DND-41 (cell line): ENCODE results near the gene RBKS.

Source experiments
- ATAC-seq: fragments of 200-7000 bp; cut with Tn5 transposase; 3 replicates; pipeline ENCODE4 v1.9.1; 2021; ENCODE audit warnings: low read depth; ENCODE audit not compliant: insufficient read depth
- DNase-seq: peaks from one replicate; pipeline ENCODE4 v3.0.0-alpha.2; 2020
- H2AFZ ChIP-seq: 2 replicates; pipeline ENCODE4 v1.6.0; 2012; ENCODE audit warnings: low read depth, low read length
- H3K27ac ChIP-seq: 2 replicates; pipeline ENCODE4 v1.5.1; 2012; ENCODE audit warnings: low read length, inconsistent platforms
- H3K27me3 ChIP-seq: fragments of 200-600 bp; sonication (generic); 2 replicates; pipeline ENCODE4 v1.6.0; 2012; ENCODE audit warnings: low read length, mild to moderate bottlenecking, inconsistent platforms; ENCODE audit not compliant: insufficient read depth, poor library complexity
- H3K36me3 ChIP-seq: 2 replicates; pipeline ENCODE4 v1.5.1; 2012; ENCODE audit warnings: low read length, inconsistent platforms; ENCODE audit not compliant: insufficient read depth
- H3K4me1 ChIP-seq: 2 replicates; pipeline ENCODE4 v1.5.1; 2012; ENCODE audit warnings: mild to moderate bottlenecking, low read length; ENCODE audit not compliant: insufficient read depth
- H3K4me2 ChIP-seq: 2 replicates; pipeline ENCODE4 v1.6.0; 2012; ENCODE audit warnings: mild to moderate bottlenecking, moderate library complexity, low read length, inconsistent platforms; ENCODE audit not compliant: insufficient read depth
- H3K4me3 ChIP-seq, 2 experiments: fragments of 200-600 bp in 1 of 2; shearing (Covaris generic) in 1 of 2; 2 replicates each; pipeline ENCODE4 v1.5.1; 2012 to 2016; ENCODE audit warnings: inconsistent platforms in 2 of 2, low read length in 2 of 2, mild to moderate bottlenecking in 2 of 2, low read depth in 1 of 2, moderate library complexity in 1 of 2
- H3K79me2 ChIP-seq: 2 replicates; pipeline ENCODE4 v1.6.0; 2012; ENCODE audit warnings: low read length, inconsistent platforms; ENCODE audit not compliant: insufficient read depth
- H3K9ac ChIP-seq: 2 replicates; pipeline ENCODE4 v1.6.0; 2012; ENCODE audit warnings: low read depth, mild to moderate bottlenecking, inconsistent platforms, low read length, moderate library complexity
- H3K9me3 ChIP-seq: 2 replicates; pipeline ENCODE4 v1.5.1; 2012; ENCODE audit warnings: low read length, moderate library complexity, mild to moderate bottlenecking, inconsistent platforms; ENCODE audit not compliant: insufficient read depth, severe bottlenecking
- H4K20me1 ChIP-seq: 2 replicates; pipeline ENCODE4 v1.6.0; 2012; ENCODE audit warnings: low read length; ENCODE audit not compliant: insufficient read depth
- EZH2 ChIP-seq: IDR thresholded peaks from 3 replicates; pipeline ENCODE4 v1.6.1; 2012; ENCODE audit warnings: borderline replicate concordance, low read depth, mild to moderate bottlenecking, moderate library complexity, low read length, inconsistent platforms; ENCODE audit not compliant: severe bottlenecking
- TF ChIP-seq, protein P1 (sequence below): IDR thresholded peaks from 2 replicates; pipeline ENCODE4 v1.5.1; 2012; ENCODE audit warnings: borderline replicate concordance, low read length, moderate library complexity, mild to moderate bottlenecking; ENCODE audit not compliant: poor library complexity, severe bottlenecking; ENCODE audit errors: extremely low read depth

Gene RBKS

DNA sequence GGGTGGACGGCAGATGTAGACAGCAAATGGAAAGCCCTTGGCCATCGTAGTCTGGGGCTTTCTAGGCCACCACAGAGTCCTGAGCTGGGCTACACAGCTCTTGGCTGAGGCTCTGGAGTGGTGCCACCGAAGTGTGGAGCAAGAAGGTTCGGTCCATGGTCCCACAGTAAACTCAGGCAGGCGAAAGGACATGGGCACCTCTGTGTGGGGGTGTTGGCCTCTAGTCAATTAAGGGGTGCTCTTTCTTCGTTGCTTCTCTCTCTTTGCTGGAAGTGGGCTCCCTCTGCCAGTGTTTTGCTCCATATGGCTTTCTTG is 153.3 kb downstream of the RBKS start:
- no peak for DNase-seq

DNA sequence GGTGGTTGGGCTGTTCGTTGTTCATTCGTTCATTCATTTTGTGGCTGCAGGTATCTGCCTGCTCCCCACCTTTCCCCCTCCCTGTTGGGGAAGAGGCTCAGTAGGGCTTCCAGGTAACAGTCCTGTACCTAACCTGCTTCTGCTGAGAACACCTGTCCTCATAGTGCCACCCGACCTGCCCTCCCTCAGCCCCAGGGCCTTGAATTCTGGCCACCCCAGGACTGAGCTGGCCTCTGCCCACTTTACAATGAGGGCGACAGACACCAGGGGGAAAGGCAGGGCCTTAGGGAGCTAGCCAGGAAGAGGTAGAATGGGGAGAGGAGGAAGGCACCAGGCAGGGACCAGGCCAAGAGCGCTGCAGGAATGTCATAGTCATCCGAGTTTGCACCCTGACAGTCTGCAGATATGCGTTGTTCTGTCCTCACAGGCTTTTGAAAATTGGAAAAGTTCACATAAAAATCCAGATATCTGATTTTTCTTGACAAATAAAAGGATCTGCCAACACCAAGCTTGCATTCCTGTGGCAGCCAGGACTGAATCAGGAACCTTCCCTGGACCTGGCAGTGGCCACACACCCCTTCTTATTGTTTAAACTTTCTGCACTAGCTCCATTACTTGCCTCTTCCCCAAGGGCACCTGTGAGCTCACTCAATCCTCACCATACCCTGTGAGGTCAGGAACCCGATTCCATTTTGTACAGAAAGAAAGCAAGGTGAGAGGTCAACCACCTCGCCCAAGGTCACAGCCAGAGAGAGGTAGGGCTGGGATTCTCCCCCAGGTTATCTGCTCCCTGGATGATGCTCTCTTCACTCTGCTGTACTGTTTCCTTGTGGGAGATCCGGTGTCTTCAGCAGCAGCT is 153.9 kb downstream of the RBKS start:
- Histone ChIP-seq H3K27me3 (no peaks in the 10 kb centered on the region), H3K79me2 (no peaks in the 10 kb centered on the region), H3K9me3 (no peaks in the 10 kb centered on the region), H3K4me3 (no peak overlapping the region), H3K4me2 (no peak overlapping the region), H3K4me1 (no peaks in the 10 kb centered on the region), H2AFZ (no peak overlapping the region), H3K27ac (no peak overlapping the region), H3K9ac (no peak overlapping the region), H3K36me3 (no peaks in the 10 kb centered on the region), H4K20me1 (no peaks in the 10 kb centered on the region)
- TF ChIP-seq EZH2 = no peak
- TF ChIP-seq, protein P1, sequence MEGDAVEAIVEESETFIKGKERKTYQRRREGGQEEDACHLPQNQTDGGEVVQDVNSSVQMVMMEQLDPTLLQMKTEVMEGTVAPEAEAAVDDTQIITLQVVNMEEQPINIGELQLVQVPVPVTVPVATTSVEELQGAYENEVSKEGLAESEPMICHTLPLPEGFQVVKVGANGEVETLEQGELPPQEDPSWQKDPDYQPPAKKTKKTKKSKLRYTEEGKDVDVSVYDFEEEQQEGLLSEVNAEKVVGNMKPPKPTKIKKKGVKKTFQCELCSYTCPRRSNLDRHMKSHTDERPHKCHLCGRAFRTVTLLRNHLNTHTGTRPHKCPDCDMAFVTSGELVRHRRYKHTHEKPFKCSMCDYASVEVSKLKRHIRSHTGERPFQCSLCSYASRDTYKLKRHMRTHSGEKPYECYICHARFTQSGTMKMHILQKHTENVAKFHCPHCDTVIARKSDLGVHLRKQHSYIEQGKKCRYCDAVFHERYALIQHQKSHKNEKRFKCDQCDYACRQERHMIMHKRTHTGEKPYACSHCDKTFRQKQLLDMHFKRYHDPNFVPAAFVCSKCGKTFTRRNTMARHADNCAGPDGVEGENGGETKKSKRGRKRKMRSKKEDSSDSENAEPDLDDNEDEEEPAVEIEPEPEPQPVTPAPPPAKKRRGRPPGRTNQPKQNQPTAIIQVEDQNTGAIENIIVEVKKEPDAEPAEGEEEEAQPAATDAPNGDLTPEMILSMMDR = no peak
- no peak for DNase-seq
- ATAC-seq = no peak

More for the DNA sequence above, 153.3 kb downstream of the RBKS start:
- Histone ChIP-seq H3K4me3 (no peak overlapping the region), H4K20me1 (no peaks in the 10 kb centered on the region), H3K27me3 (no peaks in the 10 kb centered on the region), H3K9me3 (no peaks in the 10 kb centered on the region), H3K4me2 (no peak overlapping the region), H3K27ac (no peak overlapping the region), H3K36me3 (no peaks in the 10 kb centered on the region), H3K9ac (no peak overlapping the region), H2AFZ (no peak overlapping the region), H3K4me1 (no peaks in the 10 kb centered on the region), H3K79me2 (no peaks in the 10 kb centered on the region)
- no peak for ATAC-seq
- TF ChIP-seq EZH2 = no peak
- TF ChIP-seq, protein P1 = no peak

DNA sequence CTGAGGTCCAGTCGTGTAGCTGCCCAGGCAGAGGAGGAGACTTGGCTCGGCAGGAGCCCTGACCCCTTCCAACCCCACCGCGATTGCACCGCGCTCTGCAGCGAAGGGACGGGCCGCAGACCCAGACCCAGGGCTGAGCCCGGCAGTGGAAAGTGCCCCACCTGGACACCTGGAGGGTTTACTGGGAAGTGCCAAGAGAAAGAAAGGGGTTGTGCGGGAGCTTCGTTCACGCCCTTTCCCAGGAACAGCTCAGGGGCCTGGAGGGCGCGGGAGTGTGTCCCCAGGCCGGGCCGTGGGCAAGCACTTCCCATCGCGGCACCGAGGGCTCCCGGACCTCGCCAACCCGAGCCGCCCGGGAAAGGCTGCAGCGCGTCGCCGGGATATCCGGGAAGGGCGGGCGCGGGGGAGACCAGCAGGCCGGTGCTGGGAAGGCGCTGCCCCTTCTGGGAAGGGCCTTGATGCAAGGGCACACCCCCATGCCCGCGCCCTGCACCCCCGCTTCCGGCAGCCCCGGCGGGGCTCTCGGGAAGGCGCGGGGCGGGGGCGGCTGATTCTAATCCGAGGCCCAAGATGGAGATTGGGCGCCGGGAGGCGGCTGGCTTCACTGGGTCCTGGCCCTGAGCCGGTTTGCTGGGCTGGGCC is 154.8 kb downstream of the RBKS start:
- TF ChIP-seq, protein P1 = no peak
- TF ChIP-seq EZH2 = no peak
- Histone ChIP-seq H3K27me3 (no peaks in the 10 kb centered on the region), H3K4me3 (no peak overlapping the region), H3K4me1 (no peaks in the 10 kb centered on the region), H3K9ac (no peak overlapping the region), H3K36me3 (no peaks in the 10 kb centered on the region), H3K9me3 (no peaks in the 10 kb centered on the region), H3K4me2 (no peak overlapping the region), H4K20me1 (no peaks in the 10 kb centered on the region), H2AFZ (no peak overlapping the region), H3K79me2 (no peaks in the 10 kb centered on the region), H3K27ac (no peak overlapping the region)
- ATAC-seq (no peak), DNase-seq (no peak)
